ENCODE results near the gene SHPK.
A peak's percentile ranks its signal among the peaks of the same experiment; 100 is the strongest.

The SHPK gene

GRCh38 chr17:3659541-3660111 is 23.6 kb upstream of the SHPK start:
- no peak for DNase-seq

GRCh38 chr17:3658784-3659449 is 22.9 kb upstream of the SHPK start:
- DNase-seq: no peak

GRCh38 chr17:3657874-3658783 is 22.1 kb upstream of the SHPK start:
- DNase-seq: no peak

GRCh38 chr17:3657588-3657869 is 21.5 kb upstream of the SHPK start:
- DNase-seq: no peak

- no peak for DNase-seq
These were observed 20.9 kb upstream of the SHPK start for GRCh38 chr17:3656755-3657587.

- no peak for DNase-seq
These were observed 20.3 kb upstream of the SHPK start for GRCh38 chr17:3656353-3656752.

- no peak for DNase-seq
These were observed 19.7 kb upstream of the SHPK start for GRCh38 chr17:3655766-3656165.

GRCh38 chr17:3647769-3648555 is 11.9 kb upstream of the SHPK start:
- DNase-seq: peak; percentile 56

- DNase-seq: no peak
These were observed 11.2 kb upstream of the SHPK start for GRCh38 chr17:3647251-3647650.

GRCh38 chr17:3645310-3645709 is 9.3 kb upstream of the SHPK start:
- DNase-seq: no peak

GRCh38 chr17:3643889-3644349 is 7.9 kb upstream of the SHPK start:
- DNase-seq: no peak

GRCh38 chr17:3641717-3642486 is 5.9 kb upstream of the SHPK start:
- DNase-seq: no peak

- no peak for DNase-seq
These were observed 5.0 kb upstream of the SHPK start for GRCh38 chr17:3641014-3641413.

GRCh38 chr17:3639981-3640596 is 4.0 kb upstream of the SHPK start:
- no peak for DNase-seq

- no peak for DNase-seq
These were observed 891 bp upstream of the SHPK start for GRCh38 chr17:3636908-3637373.

GRCh38 chr17:3635474-3636153 is 436 bp downstream of the SHPK start:
- DNase-seq: no peak

- no peak for DNase-seq
These were observed 3.8 kb downstream of the SHPK start for GRCh38 chr17:3632287-3632686.

GRCh38 chr17:3630781-3631180 is 5.3 kb downstream of the SHPK start:
- DNase-seq: no peak

GRCh38 chr17:3627769-3628167 is 8.3 kb downstream of the SHPK start:
- DNase-seq: no peak

Data from retina (tissue), 1 donor.